ENCODE results near the gene KRT4.

KRT4 gene

GRCh38 chr12:52776435-52776834, 37.5 kb downstream of the KRT4 start:
- H3K27ac ChIP-seq (ENCODE audit: insufficient read depth, low read length, poor library complexity, severe bottlenecking) = no peak overlapping the region
- H3K4me1 ChIP-seq (ENCODE audit: control insufficient read depth, insufficient read depth, low read length, poor library complexity, severe bottlenecking) = no peaks in the 10 kb centered on the region
- H3K9me3 ChIP-seq (ENCODE audit: control insufficient read depth, low read length) = no peaks in the 10 kb centered on the region
- no peaks in the 10 kb centered on the region for H3K27me3 ChIP-seq (replicated peaks; ENCODE audit: control insufficient read depth, insufficient read depth, low read length, poor library complexity, severe bottlenecking)
- no peaks in the 10 kb centered on the region for H3K36me3 ChIP-seq (ENCODE audit: control insufficient read depth, insufficient read depth, low read length)
- DNase-seq = no peak
- no peak overlapping the region for H3K4me3 ChIP-seq (ENCODE audit: insufficient read depth, low read depth, low read length, poor library complexity, severe bottlenecking)

- Histone ChIP-seq H3K36me3 (ENCODE audit: control insufficient read depth, insufficient read depth, low read length) (no peaks in the 10 kb centered on the region), H3K4me3 (ENCODE audit: insufficient read depth, low read depth, low read length, poor library complexity, severe bottlenecking) (no peak overlapping the region), H3K27ac (ENCODE audit: insufficient read depth, low read length, poor library complexity, severe bottlenecking) (no peak overlapping the region), H3K9me3 (ENCODE audit: control insufficient read depth, low read length) (no peaks in the 10 kb centered on the region), H3K27me3 (replicated peaks; ENCODE audit: control insufficient read depth, insufficient read depth, low read length, poor library complexity, severe bottlenecking) (no peaks in the 10 kb centered on the region), H3K4me1 (ENCODE audit: control insufficient read depth, insufficient read depth, low read length, poor library complexity, severe bottlenecking) (no peaks in the 10 kb centered on the region)
- no peak for DNase-seq
Measured at GRCh38 chr12:52774629-52775250, 39.2 kb downstream of the KRT4 start.

DNA sequence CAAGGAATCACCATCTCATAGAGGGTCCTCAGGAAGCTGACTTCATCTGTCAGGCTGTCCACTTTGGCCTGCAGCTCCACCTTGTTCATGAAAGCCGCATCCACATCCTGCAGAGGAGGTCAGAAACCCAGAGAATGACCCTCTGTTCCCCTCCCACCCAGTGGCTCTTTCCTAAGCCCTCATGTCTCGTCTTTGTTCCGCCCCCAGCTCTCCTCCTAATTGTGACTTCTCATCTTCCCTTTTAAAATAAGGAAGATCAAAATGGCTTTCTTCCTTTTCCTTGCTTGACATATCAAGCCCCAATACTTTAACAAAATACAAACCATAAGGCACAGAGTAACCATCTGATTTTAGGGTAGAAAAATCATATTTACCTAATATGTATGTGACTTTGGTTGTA, 41.1 kb downstream of the KRT4 start:
- DNase-seq = no peak
- no peaks in the 10 kb centered on the region for H3K4me1 ChIP-seq (ENCODE audit: control insufficient read depth, insufficient read depth, low read length, poor library complexity, severe bottlenecking)
- no peaks in the 10 kb centered on the region for H3K9me3 ChIP-seq (ENCODE audit: control insufficient read depth, low read length)
- H3K36me3 ChIP-seq (ENCODE audit: control insufficient read depth, insufficient read depth, low read length) = no peaks in the 10 kb centered on the region
- H3K27ac ChIP-seq (ENCODE audit: insufficient read depth, low read length, poor library complexity, severe bottlenecking) = no peak overlapping the region
- no peaks in the 10 kb centered on the region for H3K27me3 ChIP-seq (replicated peaks; ENCODE audit: control insufficient read depth, insufficient read depth, low read length, poor library complexity, severe bottlenecking)
- no peak overlapping the region for H3K4me3 ChIP-seq (ENCODE audit: insufficient read depth, low read depth, low read length, poor library complexity, severe bottlenecking)

DNA sequence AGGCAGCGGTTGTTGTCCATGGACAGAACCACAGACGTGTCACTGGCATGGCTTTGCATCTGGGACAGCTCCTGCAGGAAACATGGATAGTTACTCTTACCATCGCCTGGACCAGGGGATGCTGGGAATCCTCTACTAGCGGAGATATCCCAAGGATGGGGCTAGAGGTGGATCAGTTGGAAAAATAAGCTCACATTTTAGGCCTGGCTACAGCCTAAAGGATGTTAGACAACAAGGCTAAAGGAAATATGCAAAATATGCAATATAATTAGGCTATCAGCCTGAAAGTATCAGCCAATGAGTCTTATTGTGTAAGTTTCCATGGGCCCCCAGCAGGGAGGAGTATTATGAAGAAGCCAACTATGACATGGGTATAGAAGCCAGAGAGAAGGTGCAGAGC, 41.7 kb downstream of the KRT4 start:
- H3K4me1 ChIP-seq (ENCODE audit: control insufficient read depth, insufficient read depth, low read length, poor library complexity, severe bottlenecking) = no peaks in the 10 kb centered on the region
- no peaks in the 10 kb centered on the region for H3K9me3 ChIP-seq (ENCODE audit: control insufficient read depth, low read length)
- no peak overlapping the region for H3K27ac ChIP-seq (ENCODE audit: insufficient read depth, low read length, poor library complexity, severe bottlenecking)
- no peak for DNase-seq
- no peaks in the 10 kb centered on the region for H3K27me3 ChIP-seq (replicated peaks; ENCODE audit: control insufficient read depth, insufficient read depth, low read length, poor library complexity, severe bottlenecking)
- no peaks in the 10 kb centered on the region for H3K36me3 ChIP-seq (ENCODE audit: control insufficient read depth, insufficient read depth, low read length)
- no peak overlapping the region for H3K4me3 ChIP-seq (ENCODE audit: insufficient read depth, low read depth, low read length, poor library complexity, severe bottlenecking)

- no peaks in the 10 kb centered on the region for H3K27me3 ChIP-seq (replicated peaks; ENCODE audit: control insufficient read depth, insufficient read depth, low read length, poor library complexity, severe bottlenecking)
- H3K9me3 ChIP-seq (ENCODE audit: control insufficient read depth, low read length) = no peaks in the 10 kb centered on the region
- no peak overlapping the region for H3K4me3 ChIP-seq (ENCODE audit: insufficient read depth, low read depth, low read length, poor library complexity, severe bottlenecking)
- no peak overlapping the region for H3K27ac ChIP-seq (ENCODE audit: insufficient read depth, low read length, poor library complexity, severe bottlenecking)
- no peak for DNase-seq
- H3K4me1 ChIP-seq (ENCODE audit: control insufficient read depth, insufficient read depth, low read length, poor library complexity, severe bottlenecking) = no peaks in the 10 kb centered on the region
- no peaks in the 10 kb centered on the region for H3K36me3 ChIP-seq (ENCODE audit: control insufficient read depth, insufficient read depth, low read length)
Measured at GRCh38 chr12:52771505-52771904, 42.4 kb downstream of the KRT4 start.

- H3K4me3 ChIP-seq (ENCODE audit: insufficient read depth, low read depth, low read length, poor library complexity, severe bottlenecking) = no peak overlapping the region
- no peak overlapping the region for H3K27ac ChIP-seq (ENCODE audit: insufficient read depth, low read length, poor library complexity, severe bottlenecking)
- no peak for DNase-seq
- H3K9me3 ChIP-seq (ENCODE audit: control insufficient read depth, low read length) = no peaks in the 10 kb centered on the region
- no peaks in the 10 kb centered on the region for H3K4me1 ChIP-seq (ENCODE audit: control insufficient read depth, insufficient read depth, low read length, poor library complexity, severe bottlenecking)
- no peaks in the 10 kb centered on the region for H3K36me3 ChIP-seq (ENCODE audit: control insufficient read depth, insufficient read depth, low read length)
- no peaks in the 10 kb centered on the region for H3K27me3 ChIP-seq (replicated peaks; ENCODE audit: control insufficient read depth, insufficient read depth, low read length, poor library complexity, severe bottlenecking)
Measured at GRCh38 chr12:52771088-52771487, 42.8 kb downstream of the KRT4 start.

GRCh38 chr12:52769946-52770345, 44.0 kb downstream of the KRT4 start:
- Histone ChIP-seq H3K27me3 (replicated peaks; ENCODE audit: control insufficient read depth, insufficient read depth, low read length, poor library complexity, severe bottlenecking) (no peaks in the 10 kb centered on the region), H3K9me3 (ENCODE audit: control insufficient read depth, low read length) (no peaks in the 10 kb centered on the region), H3K4me3 (ENCODE audit: insufficient read depth, low read depth, low read length, poor library complexity, severe bottlenecking) (no peak overlapping the region), H3K27ac (ENCODE audit: insufficient read depth, low read length, poor library complexity, severe bottlenecking) (no peak overlapping the region), H3K4me1 (ENCODE audit: control insufficient read depth, insufficient read depth, low read length, poor library complexity, severe bottlenecking) (no peaks in the 10 kb centered on the region), H3K36me3 (ENCODE audit: control insufficient read depth, insufficient read depth, low read length) (no peaks in the 10 kb centered on the region)
- no peak for DNase-seq

DNA sequence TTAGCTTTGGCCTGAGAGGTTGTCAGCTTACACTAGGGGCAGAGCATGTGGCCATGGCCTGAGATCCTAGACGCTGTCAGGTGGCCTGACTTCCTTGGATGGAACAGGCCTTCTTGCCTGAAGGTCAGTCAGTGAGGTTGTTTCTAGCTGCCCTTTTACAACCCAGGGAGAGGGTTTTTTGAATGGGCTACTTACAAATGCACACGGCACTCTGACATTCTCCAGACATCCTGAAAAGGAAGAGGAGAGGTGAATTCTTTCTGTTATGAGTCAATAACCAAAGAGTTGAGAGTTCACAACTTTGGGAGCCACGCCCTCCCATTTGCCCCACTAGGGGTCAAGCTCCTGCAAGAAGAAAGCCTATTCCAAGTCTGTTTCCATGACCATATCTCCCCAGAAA, 44.6 kb downstream of the KRT4 start:
- Histone ChIP-seq H3K27ac (ENCODE audit: insufficient read depth, low read length, poor library complexity, severe bottlenecking) (no peak overlapping the region), H3K27me3 (replicated peaks; ENCODE audit: control insufficient read depth, insufficient read depth, low read length, poor library complexity, severe bottlenecking) (no peaks in the 10 kb centered on the region), H3K36me3 (ENCODE audit: control insufficient read depth, insufficient read depth, low read length) (no peaks in the 10 kb centered on the region), H3K4me1 (ENCODE audit: control insufficient read depth, insufficient read depth, low read length, poor library complexity, severe bottlenecking) (no peaks in the 10 kb centered on the region), H3K9me3 (ENCODE audit: control insufficient read depth, low read length) (no peaks in the 10 kb centered on the region), H3K4me3 (ENCODE audit: insufficient read depth, low read depth, low read length, poor library complexity, severe bottlenecking) (no peak overlapping the region)
- DNase-seq = no peak

DNA sequence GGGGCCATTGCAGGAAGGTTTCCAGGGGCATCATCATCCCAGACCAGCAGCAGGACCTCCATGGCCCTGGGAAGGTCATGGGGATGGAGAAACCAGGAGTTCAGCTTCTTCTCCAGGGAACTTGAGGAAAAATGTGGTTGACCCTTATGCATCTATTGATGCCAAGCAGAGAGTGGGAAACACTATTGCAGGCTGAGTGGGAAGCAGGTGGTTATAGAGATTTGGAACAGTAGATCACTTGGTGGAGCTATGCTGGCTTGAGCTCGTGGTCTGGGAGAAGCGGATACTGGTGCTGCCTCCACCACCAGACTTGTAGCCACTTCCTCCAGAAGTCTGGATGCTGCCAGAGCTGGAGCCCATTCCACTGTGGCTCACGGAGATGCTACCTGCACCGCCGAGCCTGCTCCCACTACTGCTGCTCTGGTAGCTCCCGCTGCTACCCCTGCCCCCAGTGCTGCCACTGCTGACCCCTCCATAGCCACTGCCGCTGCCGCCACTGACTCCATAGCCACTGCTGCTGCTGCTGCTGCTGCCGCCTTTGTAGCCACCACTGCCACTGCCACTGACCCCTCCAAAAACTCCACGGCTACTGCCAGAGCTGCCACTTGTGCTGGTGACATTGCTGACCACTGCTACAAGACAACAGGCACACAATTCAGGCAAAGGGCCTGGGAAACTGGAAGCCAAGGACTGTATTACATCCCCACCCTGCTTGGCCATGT, 45.3 kb downstream of the KRT4 start:
- no peak overlapping the region for H3K4me3 ChIP-seq (ENCODE audit: insufficient read depth, low read depth, low read length, poor library complexity, severe bottlenecking)
- no peaks in the 10 kb centered on the region for H3K36me3 ChIP-seq (ENCODE audit: control insufficient read depth, insufficient read depth, low read length)
- H3K9me3 ChIP-seq (ENCODE audit: control insufficient read depth, low read length) = no peaks in the 10 kb centered on the region
- no peaks in the 10 kb centered on the region for H3K4me1 ChIP-seq (ENCODE audit: control insufficient read depth, insufficient read depth, low read length, poor library complexity, severe bottlenecking)
- no peak for DNase-seq
- H3K27ac ChIP-seq (ENCODE audit: insufficient read depth, low read length, poor library complexity, severe bottlenecking) = no peak overlapping the region
- H3K27me3 ChIP-seq (replicated peaks; ENCODE audit: control insufficient read depth, insufficient read depth, low read length, poor library complexity, severe bottlenecking) = no peaks in the 10 kb centered on the region

- no peak for DNase-seq
- Histone ChIP-seq H3K9me3 (ENCODE audit: control insufficient read depth, low read length) (no peaks in the 10 kb centered on the region), H3K36me3 (ENCODE audit: control insufficient read depth, insufficient read depth, low read length) (no peaks in the 10 kb centered on the region), H3K27me3 (replicated peaks; ENCODE audit: control insufficient read depth, insufficient read depth, low read length, poor library complexity, severe bottlenecking) (no peaks in the 10 kb centered on the region), H3K4me3 (ENCODE audit: insufficient read depth, low read depth, low read length, poor library complexity, severe bottlenecking) (no peak overlapping the region), H3K4me1 (ENCODE audit: control insufficient read depth, insufficient read depth, low read length, poor library complexity, severe bottlenecking) (no peaks in the 10 kb centered on the region), H3K27ac (ENCODE audit: insufficient read depth, low read length, poor library complexity, severe bottlenecking) (no peak overlapping the region)
Measured at GRCh38 chr12:52767427-52767826, 46.5 kb downstream of the KRT4 start.

Measured in effector memory CD4-positive, alpha-beta T cell (primary cell).